ENCODE measurements around the gene KIAA0753. TPM values are rescaled to one million over a fixed set of nuclear protein-coding genes. Genes with fewer than 3 reads are reported as not detected.

Gene KIAA0753
- total RNA-seq, 1 experiment from 2014 or later = 18.3 TPM

GRCh38 chr17:6551869-6552531 is 88.5 kb downstream of the KIAA0753 start:
- ChIA-PET CTCF (interaction anchor here (1.4 kb wide), 1 partner anchor 79 kb away, joined by 3 read pairs; no protein-coding TSS in a partner anchor), RAD21 (ENCODE audit: low non-redundant PET in 1 of 2, low total read pairs in 2 of 2, uncharacterized antibody in 2 of 2, unreplicated experiment in 2 of 2) (interaction anchor here in 1 of 2 experiments (0.7 kb wide), 1 partner anchor 95 kb away, joined by 3 read pairs; no protein-coding TSS in a partner anchor), POLR2A (no interaction called here)
- no peak for DNase-seq (ENCODE audit: low read depth, low spot score)
- no peaks in the 10 kb centered on the region for H4K20me1 ChIP-seq (ENCODE audit: insufficient read depth)
- H3K79me2 ChIP-seq (ENCODE audit: insufficient read depth, low read length) = no peaks in the 10 kb centered on the region
- TF ChIP-seq CEBPB (IDR thresholded peaks at IDR 0.05; ENCODE audit: low read depth) (no peak), SP1 (IDR thresholded peaks at IDR 0.05; ENCODE audit: low read depth) (peak; percentile 70), MAX (IDR thresholded peaks at IDR 0.05) (peak; percentile 48; the same call in 1 of the 2 replicates), ZFX (IDR thresholded peaks at IDR 0.05) (no peak)
- no peaks in the 10 kb centered on the region for H3K27me3 ChIP-seq (ENCODE audit: insufficient read depth, low read length)
- H3K36me3 ChIP-seq (ENCODE audit: control insufficient read depth in 1 of 2, insufficient read depth in 2 of 2, low read length in 2 of 2) = no peaks in the 10 kb centered on the region
- BruUV-seq (replicated peaks) = no TSS peak
- intact Hi-C loops (cut with micrococcal nuclease) = no loop called here
- peak overlapping the region; percentile 71 for H3K4me2 ChIP-seq (ENCODE audit: low read length)
- ATAC-seq = peak; percentile 51; the same call in 1 of the 2 replicates
- H3K4me3 ChIP-seq (replicated peaks in 1 of 2; ENCODE audit: low read depth in 1 of 2, low read length in 2 of 2) = 0 out of 4 replicates have a peak overlapping the region, but pooled peaks of 1 of the 2 experiments have one; percentile 5
- H3K27ac ChIP-seq (ENCODE audit: low read depth, low read length) = peak overlapping the region; percentile 61
- H2AFZ ChIP-seq (ENCODE audit: low read depth, low read length, poor library complexity, severe bottlenecking) = no peak overlapping the region
- H3K9me2 ChIP-seq (ENCODE audit: insufficient read depth) = no peaks in the 10 kb centered on the region
- peaks cover 27 to 48% of the 10 kb centered on the region in 2 experiments for H3K4me1 ChIP-seq (ENCODE audit: control insufficient read depth in 1 of 2, insufficient read depth in 2 of 2, low read length in 2 of 2)
- peak overlapping the region; percentile 51 for H3K9ac ChIP-seq (ENCODE audit: low read length)
- no peaks in the 10 kb centered on the region for H3K9me3 ChIP-seq (ENCODE audit: control insufficient read depth in 1 of 2, insufficient read depth in 1 of 2, low read depth in 1 of 2, low read length in 2 of 2)

- CTCF ChIA-PET = interaction anchor here (1.4 kb wide), 1 partner anchor 78 kb away, joined by 3 read pairs; no protein-coding TSS in a partner anchor
- POLR2A ChIA-PET = no interaction called here
- intact Hi-C loops (cut with micrococcal nuclease) = no loop called here
- DNase-seq (ENCODE audit: low read depth, low spot score) (no peak), ATAC-seq (no peak)
- H3K9me3 ChIP-seq (ENCODE audit: control insufficient read depth in 1 of 2, insufficient read depth in 1 of 2, low read depth in 1 of 2, low read length in 2 of 2) = no peaks in the 10 kb centered on the region
- H3K4me3 ChIP-seq (replicated peaks in 1 of 2; ENCODE audit: low read depth in 1 of 2, low read length in 2 of 2) = no peak overlapping the region
- BruUV-seq (replicated peaks) = no TSS peak
- RAD21 ChIA-PET (ENCODE audit: low non-redundant PET in 1 of 2, low total read pairs in 2 of 2, uncharacterized antibody in 2 of 2, unreplicated experiment in 2 of 2) = no interaction called here
- no peaks in the 10 kb centered on the region for H3K79me2 ChIP-seq (ENCODE audit: insufficient read depth, low read length)
- no peaks in the 10 kb centered on the region for H3K9me2 ChIP-seq (ENCODE audit: insufficient read depth)
- no peak overlapping the region for H3K9ac ChIP-seq (ENCODE audit: low read length)
- no peaks in the 10 kb centered on the region for H3K36me3 ChIP-seq (ENCODE audit: control insufficient read depth in 1 of 2, insufficient read depth in 2 of 2, low read length in 2 of 2)
- H4K20me1 ChIP-seq (ENCODE audit: insufficient read depth) = no peaks in the 10 kb centered on the region
- H3K27me3 ChIP-seq (ENCODE audit: insufficient read depth, low read length) = no peaks in the 10 kb centered on the region
- H3K4me2 ChIP-seq (ENCODE audit: low read length) = no peak overlapping the region; the same call in 1 of the 2 replicates
- H3K27ac ChIP-seq (ENCODE audit: low read depth, low read length) = no peak overlapping the region
- H2AFZ ChIP-seq (ENCODE audit: low read depth, low read length, poor library complexity, severe bottlenecking) = no peak overlapping the region
- peaks cover 24 to 44% of the 10 kb centered on the region in 2 experiments for H3K4me1 ChIP-seq (ENCODE audit: control insufficient read depth in 1 of 2, insufficient read depth in 2 of 2, low read length in 2 of 2)
- TF ChIP-seq CBX3 (IDR thresholded peaks at IDR 0.05; ENCODE audit: low read depth) (no peak), ZBTB33 (IDR thresholded peaks at IDR 0.05; ENCODE audit: extremely low read depth, insufficient replicate concordance, low read length) (no peak), CEBPB (IDR thresholded peaks at IDR 0.05; ENCODE audit: low read depth) (no peak), REST (IDR thresholded peaks at IDR 0.05; ENCODE audit: low read depth) (no peak), SIN3A (IDR thresholded peaks at IDR 0.05; ENCODE audit: low read depth) (no peak), FOSL1 (IDR thresholded peaks at IDR 0.05; ENCODE audit: low read depth) (no peak), EZH2 (IDR thresholded peaks at IDR 0.05) (no peak), POLR2A (IDR thresholded peaks at IDR 0.05; ENCODE audit: borderline replicate concordance, extremely low read depth, insufficient read depth, insufficient read length) (no peak), ZFX (IDR thresholded peaks at IDR 0.05) (no peak), EZH2phosphoT487 (IDR thresholded peaks at IDR 0.05; ENCODE audit: borderline replicate concordance) (no peak), ZNF274 (IDR thresholded peaks at IDR 0.05; ENCODE audit: low read depth, low read length) (no peak), SRF (IDR thresholded peaks at IDR 0.05; ENCODE audit: low read depth) (no peak), RAD21 (IDR thresholded peaks at IDR 0.05; ENCODE audit: low read depth) (no peak), EGR1 (IDR thresholded peaks at IDR 0.05; ENCODE audit: low read depth) (no peak)
Observed at GRCh38 chr17:6551356-6551755, 89.2 kb downstream of the KIAA0753 start.
